T1000 (cell line): Measurements from ENCODE around the gene TANGO2.

Source experiments
- DNase-seq: peaks from one replicate; lab custom pipeline; 2025; ENCODE audit warnings: mixed read lengths; lab: John Stamatoyannopoulos, UW

The TANGO2 gene

DNA sequence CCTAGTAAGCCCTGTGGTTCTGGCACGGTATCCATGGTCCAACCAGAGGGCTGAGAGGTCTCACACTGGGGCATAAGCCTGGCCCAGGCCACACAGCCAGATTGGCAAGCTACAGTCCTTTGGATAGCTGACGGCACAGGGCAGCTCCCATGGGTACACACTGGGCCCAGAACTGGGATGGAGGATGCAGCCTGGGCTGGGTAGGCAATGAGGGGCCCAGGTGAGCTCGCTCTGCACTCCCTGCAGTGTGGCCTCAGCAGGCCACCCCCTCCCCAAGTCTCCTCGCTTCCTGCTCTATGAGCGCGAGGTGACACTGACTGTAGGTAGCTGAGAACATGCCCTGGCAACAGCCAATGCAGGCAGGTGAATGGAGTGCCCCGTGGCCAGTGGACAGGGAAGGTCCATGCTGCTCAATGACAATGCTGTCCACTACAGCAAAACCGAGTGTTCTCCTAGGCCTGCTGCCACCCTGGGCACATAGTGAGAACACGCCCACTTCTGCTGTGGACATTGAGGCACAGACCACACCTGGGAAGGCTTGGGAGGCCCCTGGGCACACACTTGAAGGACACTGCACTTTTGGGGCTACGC lies 8.1 kb upstream of the TANGO2 start:
- no peak for DNase-seq

DNA sequence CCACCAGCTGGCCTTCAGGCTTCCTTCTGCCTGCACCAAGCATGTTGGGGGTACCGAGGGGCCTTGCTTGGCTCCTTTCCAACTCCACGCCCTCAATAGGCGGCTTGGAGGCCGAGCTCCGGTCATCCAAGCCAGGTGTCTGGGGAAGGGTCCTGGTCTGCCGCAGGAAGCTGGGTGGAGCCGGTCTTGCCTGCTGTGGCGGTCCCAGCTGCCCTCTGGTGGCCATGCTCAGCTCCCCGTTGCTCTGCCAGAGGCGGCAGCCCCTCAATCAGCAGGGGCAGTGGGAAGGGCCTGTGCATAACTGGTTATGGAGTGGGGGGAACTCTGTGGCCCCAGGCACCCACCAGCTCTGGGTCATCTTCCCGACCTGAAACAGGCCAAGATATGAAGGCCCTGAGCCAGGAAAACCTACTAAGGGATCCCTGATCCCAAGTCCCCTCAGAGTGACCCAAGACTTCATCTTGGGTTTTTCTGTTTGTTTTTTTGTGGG lies 7.5 kb upstream of the TANGO2 start:
- DNase-seq, result no peak

DNA sequence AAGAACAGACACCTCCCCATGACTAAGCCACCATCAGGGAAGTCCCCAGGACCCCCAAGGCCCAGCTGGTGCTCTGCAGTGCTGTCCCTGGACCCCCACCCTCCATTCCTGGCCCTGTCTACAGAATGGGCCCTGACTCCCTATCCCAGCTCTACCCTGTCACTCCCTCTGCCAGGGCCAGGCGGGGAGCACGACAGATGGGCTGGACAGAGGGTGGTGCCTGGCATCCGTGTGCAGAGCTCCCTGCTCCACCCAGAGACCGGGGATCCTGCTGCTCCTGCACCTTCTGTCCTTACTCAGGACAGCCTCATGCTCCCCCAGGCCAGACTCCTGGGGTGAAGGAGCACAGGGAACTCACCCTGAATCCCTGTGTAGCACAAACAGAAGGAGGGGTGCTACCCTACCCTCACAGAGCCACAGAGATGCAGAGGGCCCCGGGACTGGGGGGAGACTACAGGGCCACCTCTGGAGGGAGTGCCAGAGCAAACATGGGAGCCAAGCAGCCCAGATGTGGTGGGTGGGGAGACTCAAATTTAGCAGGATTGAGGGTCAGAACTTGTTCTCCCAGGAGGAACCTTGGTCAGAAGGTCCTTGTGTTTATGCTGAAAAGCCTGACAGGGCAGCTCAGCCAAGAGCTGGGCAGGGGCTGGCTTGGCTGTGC lies 6.3 kb upstream of the TANGO2 start:
- DNase-seq, result no peak

DNA sequence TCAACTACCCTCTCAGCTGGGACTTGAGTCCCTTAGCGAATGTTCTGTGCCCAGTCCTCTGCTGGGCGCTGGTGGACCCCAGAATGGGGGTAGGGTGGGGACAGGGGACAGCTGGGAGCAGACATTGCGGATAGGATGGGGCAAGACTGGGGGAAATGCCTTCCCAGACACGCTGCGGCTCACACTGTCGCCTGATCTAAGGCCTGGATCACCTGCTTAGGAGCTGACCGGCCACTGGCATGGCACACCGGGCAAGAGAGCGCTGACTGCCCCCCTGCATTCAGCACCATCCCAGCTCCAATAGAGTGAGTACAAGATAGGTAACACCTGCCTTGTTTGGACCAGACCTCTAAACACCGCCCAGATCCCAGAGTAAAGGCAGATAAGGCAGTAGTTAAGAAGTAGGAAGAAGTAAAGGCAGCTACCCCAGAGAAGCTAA lies 5.7 kb upstream of the TANGO2 start:
- DNase-seq, result no peak

DNA sequence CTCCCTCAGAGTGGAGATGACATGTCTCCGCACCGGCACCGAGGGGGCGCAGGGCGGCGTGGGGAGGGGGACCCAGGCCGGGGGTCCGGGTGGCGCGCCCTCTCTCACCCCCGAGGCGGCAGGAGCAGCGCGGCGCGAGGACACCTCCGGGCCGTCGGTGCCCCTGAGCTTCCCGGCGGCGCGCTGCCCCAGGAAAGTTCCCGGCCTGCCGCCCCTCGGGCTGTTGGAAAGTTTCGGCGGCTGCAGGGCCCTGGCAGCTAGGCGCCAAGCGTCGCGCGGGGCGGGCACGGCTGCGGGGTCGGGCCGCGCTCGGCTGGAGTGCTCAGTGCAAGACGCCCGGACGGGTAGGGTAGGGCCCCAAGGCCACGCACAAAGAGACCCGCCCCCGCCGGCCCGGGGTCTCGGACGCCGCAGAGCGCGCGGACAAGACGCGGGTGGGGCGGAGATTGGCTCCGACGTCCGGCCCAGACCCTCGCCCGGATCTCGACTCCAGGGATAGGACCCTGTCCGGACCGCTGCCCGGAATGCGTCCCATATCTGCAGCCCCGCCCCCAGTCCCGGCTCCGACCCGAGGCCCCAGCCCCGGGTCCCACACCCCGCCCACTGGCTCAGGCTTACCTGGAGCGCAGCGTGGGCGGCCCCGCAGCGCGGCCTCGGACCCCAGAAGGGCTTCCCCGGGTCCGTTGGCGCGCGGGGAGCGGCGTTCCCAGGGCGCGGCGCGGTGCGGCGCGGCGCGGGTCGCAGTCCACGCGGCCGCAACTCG lies 4.8 kb upstream of the TANGO2 start:
- no peak for DNase-seq

DNA sequence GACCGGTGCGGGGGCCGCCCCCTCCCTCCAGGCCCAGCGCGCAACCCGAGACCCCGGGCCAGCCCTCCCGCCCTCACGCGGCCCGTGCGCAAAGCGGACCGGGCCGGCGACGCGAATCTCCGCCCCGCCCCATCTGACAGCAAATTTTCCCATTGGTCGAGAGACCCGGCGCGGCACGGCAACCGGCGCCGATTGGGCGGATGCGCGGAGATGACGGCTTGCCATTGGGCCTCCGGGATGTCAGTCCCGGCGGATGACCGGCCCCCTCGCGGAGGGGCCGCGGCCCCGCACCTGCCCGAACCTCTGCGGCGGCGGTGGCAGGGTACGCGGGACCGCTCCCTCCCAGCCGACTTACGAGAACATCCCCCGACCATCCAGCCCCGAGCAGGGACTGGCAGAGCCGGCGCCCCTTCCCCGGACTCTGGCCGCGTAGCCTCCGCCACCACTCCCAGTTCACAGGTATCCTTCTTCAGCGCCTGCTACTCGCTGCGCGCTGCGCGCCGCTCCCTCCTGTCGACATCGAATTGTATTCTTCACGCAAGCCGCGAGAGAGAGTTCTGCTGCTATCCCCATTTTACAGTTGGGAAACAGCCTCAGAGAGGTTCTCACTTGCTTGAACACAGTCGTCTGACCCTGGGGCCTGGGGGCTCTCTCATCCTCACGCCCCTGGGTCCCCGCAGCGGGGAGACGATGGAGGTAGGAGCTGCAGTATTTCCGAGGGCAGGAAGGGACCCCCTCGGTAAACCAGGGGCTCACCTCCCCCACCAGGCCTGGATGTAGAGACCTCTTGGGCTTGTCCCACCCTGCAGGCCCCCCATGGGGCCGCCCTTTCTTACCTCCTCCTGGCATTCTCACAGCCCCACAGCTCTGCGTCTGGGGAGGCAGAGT lies 3.9 kb upstream of the TANGO2 start, which contains the start of gene ARVCF:
TSS of gene ARVCF (minus strand) at position 90 of the 888 bp plus-strand sequence. CDS start 26,029 bp downstream, outside the sequence.
- DNase-seq, result peak; percentile 88

DNA sequence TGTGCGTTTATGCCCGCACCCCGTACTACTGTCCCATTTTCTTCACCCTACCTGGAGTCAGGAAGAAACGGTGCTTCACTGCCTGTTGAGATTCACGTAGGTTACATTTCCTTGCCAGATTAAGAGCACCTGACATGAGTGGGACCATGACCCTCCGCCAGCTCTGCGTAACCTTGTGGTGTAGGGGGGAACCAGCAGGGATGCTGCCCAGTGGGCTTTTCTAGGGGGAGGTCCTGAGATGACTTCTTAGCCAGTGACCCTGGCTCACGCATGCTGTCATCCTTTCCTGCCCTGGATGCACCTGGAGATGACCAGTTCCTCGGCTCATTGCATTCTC lies 3.3 kb upstream of the TANGO2 start:
- no peak for DNase-seq

DNA sequence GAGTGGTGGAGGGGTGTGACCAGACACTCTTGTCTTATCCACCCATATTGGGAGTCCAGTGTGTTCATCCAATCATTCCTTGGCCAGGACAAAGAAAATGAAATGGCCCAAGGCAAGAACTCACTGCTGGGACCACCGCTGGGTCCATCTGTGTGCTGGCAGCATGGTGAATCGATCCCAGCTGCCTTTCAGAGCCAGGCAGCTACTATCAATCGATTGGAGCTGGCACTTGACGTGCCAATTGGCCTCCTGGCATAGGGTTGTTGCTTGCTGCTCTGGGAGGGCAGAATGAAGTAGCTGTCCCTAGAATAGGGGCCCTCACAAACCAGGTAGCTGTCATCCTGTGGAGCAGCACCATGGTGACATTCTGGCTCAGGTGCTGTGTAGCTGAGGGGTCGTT lies 2.9 kb upstream of the TANGO2 start:
- no peak for DNase-seq

DNA sequence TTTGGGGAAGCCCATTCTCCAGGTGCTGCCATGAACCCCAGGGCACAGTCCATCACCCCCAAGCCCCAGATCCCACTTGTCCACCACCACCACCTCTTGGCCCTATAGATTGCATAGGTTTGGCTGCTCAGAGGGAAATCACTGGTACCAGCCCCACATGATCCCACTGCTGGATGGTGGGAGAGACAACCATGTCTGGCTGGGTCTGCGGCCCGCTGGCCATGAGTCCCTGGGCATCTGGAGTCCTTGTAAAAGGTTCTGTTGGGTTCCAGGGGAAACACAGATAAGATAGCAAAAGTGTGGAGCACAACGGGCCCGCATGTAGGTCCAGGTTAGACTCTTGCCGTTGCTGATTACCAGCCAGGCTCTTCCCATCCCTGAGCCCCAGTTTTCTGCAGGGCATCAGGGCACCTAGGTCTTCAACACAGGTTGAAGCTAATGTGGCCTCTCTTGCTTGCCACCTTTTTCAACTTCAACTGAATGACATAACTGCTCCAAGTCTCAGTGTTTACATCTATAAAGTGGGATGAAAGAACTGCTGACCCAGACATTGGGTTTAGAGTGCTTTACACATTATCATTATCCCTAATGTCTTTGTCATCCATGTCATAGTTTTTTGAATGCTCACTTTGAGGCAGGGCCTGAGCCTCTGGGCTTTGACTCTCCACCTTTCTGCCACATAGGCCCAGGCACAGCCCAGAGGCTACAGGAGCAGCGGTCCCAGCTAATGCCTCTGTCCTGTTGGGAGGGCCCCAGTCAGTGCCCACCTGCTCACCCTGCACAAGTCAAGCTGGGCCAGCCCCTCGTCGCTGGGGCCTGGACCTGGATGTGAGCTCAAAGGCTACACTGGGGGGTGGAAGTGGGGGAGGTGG lies 1.0 kb upstream of the TANGO2 start:
- DNase-seq, result no peak

DNA sequence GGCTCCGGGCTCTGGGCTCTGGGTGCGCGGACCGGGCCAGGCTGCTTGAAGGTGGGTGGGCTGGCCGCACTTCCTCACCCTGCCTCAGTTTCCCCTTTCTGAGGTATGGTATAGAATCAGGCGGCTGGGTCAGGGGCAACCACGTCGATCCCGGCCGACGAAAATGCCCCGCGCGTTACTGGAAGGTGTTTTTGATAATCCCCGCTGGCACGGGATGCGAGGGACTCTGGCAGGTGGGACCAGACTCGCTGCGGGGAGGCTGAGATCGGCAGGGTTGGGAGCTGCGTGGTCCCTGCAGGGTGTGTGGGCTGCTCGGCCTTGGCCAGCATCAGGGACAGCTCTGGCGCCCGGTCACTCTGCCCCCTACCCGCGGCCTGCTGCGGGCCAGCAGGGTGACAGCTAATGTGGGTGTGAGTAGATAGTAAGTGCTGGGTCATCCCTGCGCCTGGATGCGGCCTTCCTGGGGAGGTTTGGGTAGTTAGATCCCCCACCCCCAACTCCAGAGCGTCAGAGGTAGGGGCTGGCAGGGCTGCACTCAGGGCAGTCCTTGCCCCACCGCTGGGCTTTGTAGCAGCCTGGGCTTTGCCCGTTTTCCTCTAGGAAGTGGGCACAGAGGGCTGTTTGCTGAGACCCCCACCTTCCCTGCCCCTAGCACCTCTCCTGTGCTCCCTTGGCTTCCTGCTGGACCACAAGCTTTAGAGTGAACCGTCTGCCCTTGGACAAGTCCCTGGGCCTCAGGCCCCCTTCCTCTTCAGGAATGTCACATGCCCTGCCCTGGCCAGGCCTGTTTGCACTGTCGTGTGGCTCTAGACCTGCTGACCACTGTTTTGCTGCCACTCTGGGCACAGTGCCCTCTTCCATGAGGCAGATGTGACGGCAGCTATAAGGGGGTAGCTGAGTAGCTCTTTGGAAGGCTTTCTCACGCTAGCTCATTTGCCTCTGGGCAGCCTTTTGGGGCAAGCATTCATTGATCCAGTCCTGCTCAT lies 579 bp downstream of the TANGO2 start:
- DNase-seq, result no peak

DNA sequence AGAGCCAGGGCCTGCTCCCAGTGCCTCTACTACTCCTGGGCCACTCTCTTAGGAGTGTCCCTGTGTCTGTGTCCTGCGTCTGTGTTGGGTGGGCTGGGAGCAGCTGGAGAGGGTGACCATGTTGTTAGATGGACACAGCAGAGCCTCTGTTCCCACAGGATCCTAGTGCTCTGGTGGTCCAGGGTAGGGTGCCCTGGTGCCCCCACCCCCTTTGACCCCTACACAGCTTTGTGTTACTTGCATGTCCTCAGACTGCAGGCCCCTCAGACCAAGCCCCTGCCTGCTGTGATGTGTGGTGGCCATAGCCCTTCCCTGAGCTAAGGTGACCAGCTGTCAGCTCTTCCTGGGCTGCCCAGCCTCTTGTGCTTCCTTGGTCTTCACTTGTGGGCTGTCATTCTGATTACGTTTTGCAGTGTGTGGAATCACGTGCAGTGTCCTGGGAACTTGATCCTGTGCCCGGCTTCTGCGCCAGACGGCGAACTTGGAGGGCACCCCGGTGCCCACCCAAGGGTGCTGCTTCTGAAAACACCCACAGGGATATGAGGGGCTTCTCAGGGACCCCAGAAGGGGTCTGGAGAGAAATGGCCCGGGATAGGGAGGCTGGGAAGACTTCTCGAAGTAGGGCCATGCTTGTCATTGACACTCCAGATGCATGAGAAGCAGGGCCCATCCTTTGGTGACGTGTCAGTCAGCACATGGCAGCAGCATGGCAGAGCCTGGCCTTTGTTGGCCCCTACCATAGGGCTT lies 1.5 kb downstream of the TANGO2 start:
- DNase-seq, result no peak

DNA sequence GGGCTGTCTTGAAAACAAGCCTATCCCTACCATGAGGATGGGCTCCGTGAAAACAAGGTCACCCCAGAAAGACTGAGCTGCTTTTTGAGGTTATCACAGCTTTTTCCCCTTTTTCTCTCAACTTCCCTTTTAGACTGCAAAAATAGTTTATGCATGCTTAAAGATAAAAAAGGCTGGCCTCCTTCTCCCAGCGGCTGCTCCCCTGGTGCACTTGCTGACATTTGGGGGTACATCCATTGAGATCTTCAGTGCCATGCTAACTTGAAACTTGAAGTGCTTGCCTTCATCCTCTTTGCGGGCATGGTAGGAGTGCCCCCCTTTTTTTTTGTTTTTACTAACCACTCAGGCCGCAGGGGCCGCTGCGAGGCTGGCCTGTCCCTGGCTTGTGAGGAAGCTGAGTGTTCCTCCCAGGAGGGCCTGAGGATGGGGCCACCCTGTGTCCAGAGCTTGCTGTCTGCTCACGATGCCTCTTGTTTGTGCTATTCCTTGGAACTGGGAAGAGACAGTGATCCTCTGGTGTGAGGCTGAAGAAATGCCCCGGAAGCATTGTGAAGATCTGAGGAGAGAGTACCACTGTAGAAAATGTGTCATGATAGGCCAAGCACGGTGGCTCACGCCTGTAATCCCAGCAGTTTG lies 2.2 kb downstream of the TANGO2 start:
- DNase-seq, result no peak

DNA sequence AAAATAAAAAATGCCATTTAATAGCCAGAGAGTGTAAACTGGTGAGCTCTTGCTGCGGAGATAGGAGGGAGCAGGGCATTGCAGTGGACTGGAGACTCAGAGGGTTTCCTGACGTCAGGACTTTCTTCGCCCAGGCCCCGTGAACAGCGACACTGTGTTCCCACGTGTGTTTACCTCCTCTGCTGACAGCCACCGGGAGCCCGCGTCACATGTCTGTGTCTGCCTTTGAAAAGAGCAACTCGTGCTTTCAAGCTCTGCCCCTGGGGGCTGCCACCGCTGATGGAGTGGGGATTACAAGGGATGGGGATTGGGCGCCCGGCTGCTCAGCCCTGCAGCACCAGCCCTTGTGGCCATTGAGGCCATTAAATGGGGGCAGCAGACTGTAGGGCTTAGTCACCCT lies 3.3 kb downstream of the TANGO2 start:
- no peak for DNase-seq

DNA sequence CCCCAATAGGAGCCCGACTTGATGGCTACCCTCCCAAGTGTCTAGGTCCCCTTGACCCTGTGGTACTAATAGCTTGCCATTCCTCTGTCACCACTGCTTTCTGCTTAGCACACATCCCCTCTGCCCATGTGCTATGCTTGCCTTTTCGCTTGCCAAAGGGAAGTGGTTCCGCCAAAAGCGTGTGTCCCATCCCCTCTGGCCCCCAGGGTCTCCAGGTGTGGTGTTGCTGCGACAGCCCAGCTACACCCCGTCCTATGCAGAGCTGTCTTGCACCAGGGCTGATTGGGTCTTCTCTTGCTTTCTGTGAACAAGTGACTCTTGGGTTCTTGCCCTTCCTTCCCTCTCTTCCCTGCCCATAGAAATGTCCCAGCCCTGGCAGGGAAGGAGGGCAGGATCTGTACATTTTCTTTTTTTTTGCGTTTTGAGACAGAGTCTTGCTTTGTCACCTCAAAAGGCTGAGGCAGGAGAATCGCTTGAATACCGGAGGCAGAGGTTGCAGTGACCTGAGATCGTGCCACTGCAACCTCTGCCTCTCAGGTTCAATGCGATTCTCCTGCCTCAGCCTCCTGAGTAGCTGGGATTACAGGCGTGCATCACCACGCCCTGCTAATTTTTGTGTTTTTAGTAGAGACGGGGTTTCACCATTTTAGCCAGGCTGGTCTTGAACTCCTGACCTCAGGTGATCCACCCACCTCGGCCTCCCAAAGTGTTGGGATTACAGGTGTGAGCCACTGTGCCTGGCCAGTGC lies 3.9 kb downstream of the TANGO2 start:
- DNase-seq, result no peak

DNA sequence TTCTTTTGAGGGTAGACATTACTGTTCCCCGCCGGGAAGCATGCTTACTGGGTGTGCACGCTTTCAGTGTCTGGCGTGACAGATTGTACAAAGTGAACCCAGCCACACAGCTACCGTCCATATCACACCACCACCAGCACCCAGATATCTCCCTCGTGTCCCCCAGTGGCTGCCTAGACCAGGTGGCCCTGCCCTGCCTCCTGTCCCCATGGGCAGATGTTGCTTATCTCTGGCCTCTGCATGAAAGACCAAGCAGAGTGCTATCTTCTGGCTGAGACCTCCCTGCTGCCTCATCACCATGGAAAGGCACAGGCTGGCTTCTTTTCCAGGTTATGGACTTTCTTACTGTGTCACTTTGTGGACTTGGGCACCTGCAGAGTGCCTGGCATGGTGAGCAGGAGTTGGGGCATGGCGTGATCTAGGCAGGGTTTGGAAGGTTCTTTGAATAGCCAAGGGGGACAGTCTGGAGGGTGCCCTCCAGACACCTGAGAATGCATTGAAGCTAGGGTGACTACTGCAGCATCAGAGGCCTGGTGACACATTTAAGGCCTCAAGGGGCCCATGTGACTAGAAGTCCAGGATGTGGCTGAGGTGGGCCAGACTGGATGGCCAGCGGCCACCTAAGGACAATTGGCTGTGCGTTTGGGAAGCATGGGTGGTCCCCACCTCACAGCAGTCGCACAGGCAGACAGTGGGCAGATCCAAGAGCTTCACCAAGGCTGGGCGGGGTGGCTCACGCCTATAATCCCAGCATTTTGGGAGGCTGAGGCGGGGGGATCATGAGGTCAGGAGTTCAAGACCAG lies 4.7 kb downstream of the TANGO2 start:
- DNase-seq, result no peak

DNA sequence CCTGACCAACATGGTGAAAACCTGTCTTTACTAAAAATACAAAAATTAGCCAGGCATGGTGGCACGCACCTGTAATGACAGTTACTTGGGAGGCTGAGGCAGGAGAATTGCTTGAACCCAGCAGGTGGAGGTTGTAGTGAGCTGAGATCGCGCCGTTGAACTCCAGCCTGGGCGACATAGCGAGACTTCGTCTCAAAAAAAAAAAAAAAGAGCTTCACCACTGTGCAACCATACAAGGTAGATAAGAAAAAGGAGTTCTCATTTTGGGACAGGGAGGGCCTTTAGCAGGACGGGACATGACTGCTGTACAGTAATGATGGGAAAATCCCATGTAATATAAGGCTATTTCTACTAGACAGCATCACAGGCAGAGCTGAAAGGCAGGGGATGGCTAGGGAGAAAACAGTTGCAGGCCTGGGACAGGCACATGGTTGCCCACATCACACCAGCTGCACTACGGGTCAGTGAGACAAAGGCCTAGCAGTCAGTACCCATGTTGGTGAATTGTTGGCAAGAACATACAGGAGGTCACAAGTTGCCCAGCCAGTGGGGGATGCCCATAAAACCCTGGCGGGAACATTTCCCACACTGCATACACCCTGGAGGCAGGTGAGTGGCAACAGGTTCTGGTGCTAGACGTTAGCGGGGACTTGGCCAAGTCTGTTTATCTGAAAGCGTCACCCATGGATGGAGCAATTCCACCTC lies 5.4 kb downstream of the TANGO2 start:
- no peak for DNase-seq
